SH-SY5Y (cell line): ENCODE results near the gene TLR5.

Experiments used
- GATA2 ChIP-seq: IDR thresholded peaks from 2 replicates; pipeline ENCODE4 v1.6.1; 2011; ENCODE audit warnings: mild to moderate bottlenecking, low read depth, low read length
- GATA3 ChIP-seq: IDR thresholded peaks from 2 replicates; pipeline ENCODE4 v1.6.1; 2011; ENCODE audit warnings: low read depth, mild to moderate bottlenecking, low read length, moderate library complexity

GRCh38 chr1:223068900-223069665 is 74.0 kb downstream of the TLR5 start:
- TF ChIP-seq GATA2 (no peak), GATA3 (no peak)
